HG02759 (cell line): ENCODE data around the gene NR0B2.
"Not testable (repeated sequence)": the region's sequence is repeated elsewhere in the genome, so short reads cannot be mapped to it uniquely, and the experiment has no call there.

Experiments
- ATAC-seq: cut with Tn5 transposase; IDR thresholded peaks from one replicate; pipeline ENCODE4 v1.9.1; 2021; ENCODE audit warnings: mild to moderate bottlenecking, moderate library complexity; ENCODE audit not compliant: unreplicated experiment

Gene NR0B2

GRCh38 chr1:26913754-26914619, at the start of gene NR0B2:
Gene NR0B2, minus strand, starts transcription at chr1:26913975. Its CDS starts 35 bp downstream, at chr1:26913940.
- ATAC-seq, result no peak

- ATAC-seq, result no peak
Observed at GRCh38 chr1:26961826-26962225, 48.1 kb upstream of the NR0B2 start.

- no peak for ATAC-seq
Observed at GRCh38 chr1:26960625-26960966, 46.8 kb upstream of the NR0B2 start.

GRCh38 chr1:26959722-26960624, 46.2 kb upstream of the NR0B2 start, which contains the start of gene KDF1:
Gene KDF1, minus strand, starts transcription at chr1:26960468. Its CDS starts 8,088 bp downstream, at chr1:26952380.
- no peak for ATAC-seq

- ATAC-seq, result no peak
Observed at GRCh38 chr1:26959270-26959669, 45.5 kb upstream of the NR0B2 start.

GRCh38 chr1:26957306-26957705, 43.5 kb upstream of the NR0B2 start:
- no peak for ATAC-seq

- ATAC-seq, result no peak
Observed at GRCh38 chr1:26956321-26956720, 42.5 kb upstream of the NR0B2 start.

- no peak for ATAC-seq
Observed at GRCh38 chr1:26953374-26953773, 39.6 kb upstream of the NR0B2 start.

GRCh38 chr1:26951821-26952497, 38.2 kb upstream of the NR0B2 start:
- no peak for ATAC-seq

- ATAC-seq, result no peak
Observed at GRCh38 chr1:26951216-26951615, 37.4 kb upstream of the NR0B2 start.

- ATAC-seq, result no peak
Observed at GRCh38 chr1:26950602-26951001, 36.8 kb upstream of the NR0B2 start.

GRCh38 chr1:26949926-26950319, 36.1 kb upstream of the NR0B2 start:
- ATAC-seq, result no peak

- no peak for ATAC-seq
Observed at GRCh38 chr1:26949266-26949925, 35.6 kb upstream of the NR0B2 start.

- ATAC-seq, result not testable (repeated sequence)
Observed at GRCh38 chr1:26948725-26949057, 34.9 kb upstream of the NR0B2 start.

GRCh38 chr1:26946270-26946669, 32.5 kb upstream of the NR0B2 start:
- ATAC-seq, result no peak

GRCh38 chr1:26945728-26946127, 32.0 kb upstream of the NR0B2 start:
- ATAC-seq, result no peak

- no peak for ATAC-seq
Observed at GRCh38 chr1:26945138-26945537, 31.4 kb upstream of the NR0B2 start.

- no peak for ATAC-seq
Observed at GRCh38 chr1:26942656-26943055, 28.9 kb upstream of the NR0B2 start.

GRCh38 chr1:26941311-26941710, 27.5 kb upstream of the NR0B2 start:
- no peak for ATAC-seq

GRCh38 chr1:26938659-26939025, 24.9 kb upstream of the NR0B2 start:
- ATAC-seq, result no peak
